ENCODE results near the gene PEAK1.

PEAK1 gene

DNA sequence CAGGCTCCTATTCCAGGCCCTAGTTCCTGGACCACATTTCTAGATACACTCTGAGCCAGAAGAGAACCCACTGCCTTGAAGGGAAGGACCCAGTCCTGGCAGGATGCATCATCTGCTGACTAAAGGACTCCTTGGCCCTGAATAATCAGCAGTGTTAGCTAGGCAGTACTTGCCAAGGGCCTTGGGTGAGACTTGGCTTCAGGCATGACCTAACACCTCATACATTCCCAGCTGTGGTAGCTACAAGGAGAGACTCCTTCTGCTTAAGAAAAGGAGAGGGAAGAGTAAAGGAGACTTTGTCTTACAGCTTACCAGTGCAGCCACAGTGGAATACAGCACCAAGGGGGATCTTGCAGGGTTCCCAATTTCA, 26.4 kb downstream of the PEAK1 start:
- H3K9ac ChIP-seq (ENCODE audit: low read depth, low read length): no peak overlapping the region
- no peaks in the 10 kb centered on the region for H3K27me3 ChIP-seq (ENCODE audit: insufficient read depth, low read length)
- H3K9me3 ChIP-seq (ENCODE audit: insufficient read depth, low read depth, low read length): peaks cover 8% of the 10 kb centered on the region; the same call in 1 of the 2 replicates
- H3K4me3 ChIP-seq (ENCODE audit: low read length): no peak overlapping the region
- no peaks in the 10 kb centered on the region for H3K36me3 ChIP-seq (ENCODE audit: insufficient read depth, low read depth, low read length)
- no peak overlapping the region for H3K27ac ChIP-seq (ENCODE audit: low read length)
- H3K4me1 ChIP-seq (ENCODE audit: insufficient read depth, low read length): peaks cover 4% of the 10 kb centered on the region; the same call in 1 of the 2 replicates

DNA sequence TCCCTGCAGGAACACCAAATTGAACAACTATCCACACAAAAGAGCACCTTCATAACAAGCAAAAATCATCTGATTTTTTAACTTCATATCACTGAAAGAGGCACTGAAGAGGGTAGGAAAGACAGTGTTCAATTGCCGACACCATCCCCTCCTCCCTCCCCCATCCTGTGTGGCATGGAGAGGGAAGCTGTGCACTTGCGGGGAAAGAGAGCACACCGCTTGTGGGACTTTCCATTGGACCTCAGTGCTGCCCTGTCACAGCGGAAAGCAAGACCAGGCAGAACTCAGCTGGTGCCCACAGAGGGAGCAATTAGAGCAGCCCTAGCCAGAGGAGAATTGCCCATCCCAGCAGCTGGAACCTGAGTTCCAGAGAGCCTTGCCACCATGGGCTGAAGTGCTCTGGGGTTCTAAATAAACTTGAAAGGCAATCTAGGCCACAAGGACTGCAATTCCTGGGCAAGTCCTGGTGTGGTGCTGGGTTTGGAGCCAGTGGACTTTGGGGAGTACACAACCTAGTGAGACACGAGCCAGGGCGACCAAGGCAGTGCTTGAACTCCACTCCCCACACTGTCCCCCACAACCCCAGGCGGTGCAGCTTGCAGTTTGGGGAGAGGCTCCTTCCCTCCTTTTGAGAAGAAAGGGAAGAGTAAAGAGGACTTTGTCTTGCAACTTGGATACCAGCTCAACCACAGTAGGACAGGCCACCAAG, 27.0 kb downstream of the PEAK1 start:
- H3K9me3 ChIP-seq (ENCODE audit: insufficient read depth, low read depth, low read length): peaks cover 8% of the 10 kb centered on the region; the same call in 1 of the 2 replicates
- no peak overlapping the region for H3K9ac ChIP-seq (ENCODE audit: low read depth, low read length)
- H3K4me1 ChIP-seq (ENCODE audit: insufficient read depth, low read length): peaks cover 4% of the 10 kb centered on the region; the same call in 1 of the 2 replicates
- no peaks in the 10 kb centered on the region for H3K27me3 ChIP-seq (ENCODE audit: insufficient read depth, low read length)
- H3K4me3 ChIP-seq (ENCODE audit: low read length): no peak overlapping the region
- no peaks in the 10 kb centered on the region for H3K36me3 ChIP-seq (ENCODE audit: insufficient read depth, low read depth, low read length)
- no peak overlapping the region for H3K27ac ChIP-seq (ENCODE audit: low read length)

- no peak overlapping the region for H3K9ac ChIP-seq (ENCODE audit: low read depth, low read length)
- H3K36me3 ChIP-seq (ENCODE audit: insufficient read depth, low read depth, low read length): no peaks in the 10 kb centered on the region
- H3K27me3 ChIP-seq (ENCODE audit: insufficient read depth, low read length): no peaks in the 10 kb centered on the region
- H3K4me1 ChIP-seq (ENCODE audit: insufficient read depth, low read length): peaks cover 4% of the 10 kb centered on the region; the same call in 1 of the 2 replicates
- H3K9me3 ChIP-seq (ENCODE audit: insufficient read depth, low read depth, low read length): peaks cover 8% of the 10 kb centered on the region; the same call in 1 of the 2 replicates
- H3K27ac ChIP-seq (ENCODE audit: low read length): no peak overlapping the region
- no peak overlapping the region for H3K4me3 ChIP-seq (ENCODE audit: low read length)
These were observed 28.4 kb downstream of the PEAK1 start for GRCh38 chr15:77391372-77391951.

DNA sequence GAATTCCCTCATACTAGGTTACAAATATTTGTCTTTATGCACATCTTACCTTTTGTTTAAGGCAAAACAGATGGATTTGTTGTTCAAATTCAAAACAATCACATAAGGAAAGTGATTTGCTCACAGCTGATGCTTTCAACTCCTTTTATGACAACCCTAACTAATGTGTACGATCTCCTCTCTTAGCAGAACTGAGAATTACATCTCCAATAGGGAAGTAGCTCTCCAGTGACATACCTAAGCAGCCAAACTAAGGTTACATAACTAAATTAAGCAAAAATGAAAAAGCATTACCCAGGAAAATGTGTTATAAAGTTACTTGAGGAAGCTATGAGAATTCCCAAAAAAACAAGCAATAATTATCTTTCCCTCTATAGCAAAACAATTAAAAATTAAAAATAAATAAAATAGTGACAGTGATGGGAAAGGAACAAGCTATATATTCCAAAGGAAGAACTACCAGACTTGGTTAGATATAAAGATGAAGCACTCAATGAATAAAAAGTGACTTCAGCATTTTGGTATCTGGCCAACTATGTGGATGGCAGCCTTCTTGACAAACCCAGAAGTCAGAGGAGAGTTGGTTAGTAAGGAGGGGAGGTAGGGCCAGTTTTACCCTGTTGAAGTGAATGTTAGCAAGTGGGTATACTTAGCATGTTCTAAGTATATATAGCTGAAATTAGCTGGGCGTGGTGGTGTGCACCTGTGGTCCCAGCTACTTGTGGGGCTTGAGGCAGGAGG, 32.4 kb downstream of the PEAK1 start:
- peaks cover 9% of the 10 kb centered on the region; the same call in 1 of the 2 replicates for H3K4me1 ChIP-seq (ENCODE audit: insufficient read depth, low read length)
- no peaks in the 10 kb centered on the region for H3K27me3 ChIP-seq (ENCODE audit: insufficient read depth, low read length)
- H3K4me3 ChIP-seq (ENCODE audit: low read length): no peak overlapping the region
- H3K9ac ChIP-seq (ENCODE audit: low read depth, low read length): no peak overlapping the region
- H3K9me3 ChIP-seq (ENCODE audit: insufficient read depth, low read depth, low read length): no peaks in the 10 kb centered on the region
- H3K36me3 ChIP-seq (ENCODE audit: insufficient read depth, low read depth, low read length): no peaks in the 10 kb centered on the region
- H3K27ac ChIP-seq (ENCODE audit: low read length): no peak overlapping the region

DNA sequence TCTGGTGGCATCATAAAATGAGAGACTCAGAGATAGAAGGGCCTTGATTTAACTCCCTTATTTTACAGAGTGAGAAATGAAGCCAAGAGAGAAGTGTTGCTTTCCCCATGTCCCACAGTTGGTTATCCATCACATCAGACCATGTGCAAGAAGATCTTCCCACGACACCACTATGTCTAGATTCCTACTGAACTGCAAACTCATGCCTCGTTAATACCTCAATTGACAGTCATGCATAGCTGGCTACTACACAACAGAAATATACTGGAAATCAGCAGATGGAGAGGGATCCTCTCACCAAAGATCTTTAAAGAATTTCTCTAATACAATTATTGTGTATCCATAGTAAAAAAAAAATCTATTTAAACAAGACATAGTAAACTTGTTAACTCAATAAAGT, 33.3 kb downstream of the PEAK1 start:
- H3K9me3 ChIP-seq (ENCODE audit: insufficient read depth, low read depth, low read length): no peaks in the 10 kb centered on the region
- H3K9ac ChIP-seq (ENCODE audit: low read depth, low read length): no peak overlapping the region

DNA sequence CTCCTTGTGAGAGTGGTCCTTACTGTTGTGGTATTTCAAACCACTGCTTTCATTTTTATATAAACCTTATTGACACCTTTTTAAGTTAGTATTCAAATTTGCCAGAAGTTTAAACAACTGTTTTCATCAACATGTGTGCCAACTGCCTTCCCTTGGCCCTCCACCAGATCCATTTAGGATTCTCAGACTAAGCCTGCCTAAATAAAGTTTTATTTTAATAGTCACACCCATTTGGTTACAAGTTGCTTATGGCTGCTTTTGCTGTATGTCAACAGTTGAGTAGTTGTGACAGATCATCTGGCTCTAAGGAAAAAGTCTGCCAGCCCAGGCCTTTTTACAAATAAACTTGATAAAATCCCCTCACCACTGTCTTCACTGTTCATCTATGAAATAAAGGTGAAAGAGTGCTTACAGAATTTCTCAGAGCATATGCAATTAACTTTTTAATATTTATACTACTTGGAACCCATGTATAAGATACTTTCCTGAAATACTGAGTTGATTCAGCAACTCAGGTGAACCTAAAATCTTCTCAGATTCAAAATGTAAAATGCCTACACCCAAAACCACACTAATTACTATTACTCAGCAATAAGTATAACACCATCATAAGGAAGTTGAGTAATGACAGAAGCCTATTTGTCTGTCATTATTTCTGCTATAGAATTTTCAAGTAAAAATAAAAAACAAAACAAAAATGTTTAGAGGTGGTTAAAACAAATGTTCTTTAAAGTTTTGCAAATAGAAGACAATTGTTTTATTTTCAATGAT, 35.1 kb downstream of the PEAK1 start:
- no peaks in the 10 kb centered on the region for H3K9me3 ChIP-seq (ENCODE audit: insufficient read depth, low read depth, low read length)
- no peak overlapping the region for H3K4me3 ChIP-seq (ENCODE audit: low read length)
- no peaks in the 10 kb centered on the region for H3K27me3 ChIP-seq (ENCODE audit: insufficient read depth, low read length)
- no peak overlapping the region for H3K27ac ChIP-seq (ENCODE audit: low read length)
- no peak overlapping the region for H3K9ac ChIP-seq (ENCODE audit: low read depth, low read length)
- peaks cover 9% of the 10 kb centered on the region; the same call in 1 of the 2 replicates for H3K4me1 ChIP-seq (ENCODE audit: insufficient read depth, low read length)
- no peaks in the 10 kb centered on the region for H3K36me3 ChIP-seq (ENCODE audit: insufficient read depth, low read depth, low read length)

More for the DNA sequence above, 33.3 kb downstream of the PEAK1 start:
- no peaks in the 10 kb centered on the region for H3K36me3 ChIP-seq (ENCODE audit: insufficient read depth, low read depth, low read length)
- no peak overlapping the region for H3K4me3 ChIP-seq (ENCODE audit: low read length)
- H3K27me3 ChIP-seq (ENCODE audit: insufficient read depth, low read length): no peaks in the 10 kb centered on the region
- no peak overlapping the region for H3K27ac ChIP-seq (ENCODE audit: low read length)
- peaks cover 9% of the 10 kb centered on the region; the same call in 1 of the 2 replicates for H3K4me1 ChIP-seq (ENCODE audit: insufficient read depth, low read length)

DNA sequence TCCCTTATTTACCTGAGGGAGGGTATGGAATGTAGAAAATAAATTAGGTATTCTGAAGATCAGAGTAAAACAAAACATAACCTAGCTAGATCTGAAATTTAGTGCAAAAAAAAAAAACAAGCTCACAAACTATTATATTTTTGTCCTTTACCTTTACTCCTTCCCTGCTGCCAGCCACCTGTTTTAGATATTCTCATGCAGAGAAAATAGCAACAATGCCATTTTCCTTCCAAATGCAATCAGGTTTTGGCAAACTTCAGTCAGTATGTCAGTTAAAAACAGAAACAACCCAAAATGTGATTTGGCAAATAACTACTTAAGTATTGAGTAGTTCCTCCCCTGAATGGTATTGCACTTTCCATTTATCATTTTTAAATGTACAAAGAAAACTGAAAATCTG, 35.8 kb downstream of the PEAK1 start:
- Histone ChIP-seq H3K4me1 (ENCODE audit: insufficient read depth, low read length) (peaks cover 9% of the 10 kb centered on the region; the same call in 1 of the 2 replicates), H3K27ac (ENCODE audit: low read length) (no peak overlapping the region), H3K36me3 (ENCODE audit: insufficient read depth, low read depth, low read length) (no peaks in the 10 kb centered on the region), H3K9ac (ENCODE audit: low read depth, low read length) (no peak overlapping the region), H3K9me3 (ENCODE audit: insufficient read depth, low read depth, low read length) (no peaks in the 10 kb centered on the region), H3K27me3 (ENCODE audit: insufficient read depth, low read length) (no peaks in the 10 kb centered on the region), H3K4me3 (ENCODE audit: low read length) (no peak overlapping the region)

- H3K9ac ChIP-seq (ENCODE audit: low read depth, low read length): no peak overlapping the region
- H3K27me3 ChIP-seq (ENCODE audit: insufficient read depth, low read length): no peaks in the 10 kb centered on the region
- no peaks in the 10 kb centered on the region for H3K36me3 ChIP-seq (ENCODE audit: insufficient read depth, low read depth, low read length)
- no peak overlapping the region for H3K4me3 ChIP-seq (ENCODE audit: low read length)
- H3K27ac ChIP-seq (ENCODE audit: low read length): no peak overlapping the region
- no peaks in the 10 kb centered on the region for H3K9me3 ChIP-seq (ENCODE audit: insufficient read depth, low read depth, low read length)
- peaks cover 3% of the 10 kb centered on the region; the same call in 1 of the 2 replicates for H3K4me1 ChIP-seq (ENCODE audit: insufficient read depth, low read length)
These were observed 39.9 kb downstream of the PEAK1 start for GRCh38 chr15:77380033-77380432.

DNA sequence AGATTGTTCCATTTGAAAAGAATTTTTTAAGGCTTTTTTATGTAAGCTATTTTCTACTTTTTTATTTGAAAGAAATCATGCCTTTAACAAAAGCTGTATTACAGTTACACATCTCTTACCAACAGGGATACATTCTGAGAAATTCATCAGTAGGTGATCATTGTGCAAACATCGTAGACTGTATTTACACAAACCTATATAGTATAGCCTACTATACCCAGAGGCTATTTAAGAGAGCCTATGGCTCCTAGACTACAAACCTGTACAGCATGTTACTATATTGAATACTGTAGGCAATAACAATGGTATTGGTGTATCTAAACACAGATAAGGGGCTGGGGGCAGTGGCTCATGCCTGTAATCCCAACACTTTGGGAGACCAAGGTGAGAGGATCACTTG, 43.1 kb downstream of the PEAK1 start:
- Histone ChIP-seq H3K4me3 (ENCODE audit: low read length) (no peak overlapping the region), H3K27me3 (ENCODE audit: insufficient read depth, low read length) (no peaks in the 10 kb centered on the region), H3K27ac (ENCODE audit: low read length) (no peak overlapping the region)

DNA sequence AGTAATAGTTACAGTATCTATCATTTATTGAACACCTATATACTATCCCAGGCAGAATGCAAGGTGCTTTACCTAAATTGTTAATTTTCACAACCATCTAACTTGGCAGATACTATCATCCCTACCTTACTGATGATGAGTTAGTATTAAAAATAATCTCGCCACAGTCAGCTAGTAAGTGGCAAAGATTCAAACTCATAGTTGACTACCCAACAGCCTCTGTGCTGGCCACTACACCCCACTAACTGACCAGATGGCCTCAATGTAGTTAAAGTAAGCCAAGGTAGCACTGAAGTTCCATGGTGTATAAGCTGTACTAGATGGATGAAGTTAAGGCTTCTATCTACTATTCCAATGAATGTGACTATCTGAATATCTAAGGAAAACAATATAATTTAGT, 44.8 kb downstream of the PEAK1 start:
- no peak overlapping the region for H3K27ac ChIP-seq (ENCODE audit: low read length)
- H3K27me3 ChIP-seq (ENCODE audit: insufficient read depth, low read length): no peaks in the 10 kb centered on the region
- H3K9me3 ChIP-seq (ENCODE audit: insufficient read depth, low read depth, low read length): no peaks in the 10 kb centered on the region
- H3K36me3 ChIP-seq (ENCODE audit: insufficient read depth, low read depth, low read length): no peaks in the 10 kb centered on the region
- no peak overlapping the region for H3K4me3 ChIP-seq (ENCODE audit: low read length)
- H3K4me1 ChIP-seq (ENCODE audit: insufficient read depth, low read length): 0 out of 2 replicates have a peak, but pooled peaks cover 3% of the 10 kb centered on the region
- H3K9ac ChIP-seq (ENCODE audit: low read depth, low read length): no peak overlapping the region

More for the DNA sequence above, 43.1 kb downstream of the PEAK1 start:
- H3K4me1 ChIP-seq (ENCODE audit: insufficient read depth, low read length): 0 out of 2 replicates have a peak, but pooled peaks cover 3% of the 10 kb centered on the region
- no peaks in the 10 kb centered on the region for H3K9me3 ChIP-seq (ENCODE audit: insufficient read depth, low read depth, low read length)
- no peaks in the 10 kb centered on the region for H3K36me3 ChIP-seq (ENCODE audit: insufficient read depth, low read depth, low read length)
- H3K9ac ChIP-seq (ENCODE audit: low read depth, low read length): no peak overlapping the region

- H3K9me3 ChIP-seq (ENCODE audit: insufficient read depth, low read depth, low read length): no peaks in the 10 kb centered on the region
- H3K4me3 ChIP-seq (ENCODE audit: low read length): no peak overlapping the region
- H3K9ac ChIP-seq (ENCODE audit: low read depth, low read length): no peak overlapping the region
- H3K27ac ChIP-seq (ENCODE audit: low read length): no peak overlapping the region
- 0 out of 2 replicates have a peak, but pooled peaks cover 3% of the 10 kb centered on the region for H3K4me1 ChIP-seq (ENCODE audit: insufficient read depth, low read length)
- H3K27me3 ChIP-seq (ENCODE audit: insufficient read depth, low read length): no peaks in the 10 kb centered on the region
- no peaks in the 10 kb centered on the region for H3K36me3 ChIP-seq (ENCODE audit: insufficient read depth, low read depth, low read length)
These were observed 46.5 kb downstream of the PEAK1 start for GRCh38 chr15:77373441-77373840.
